ENCODE results near the gene PIF1. TPM values are rescaled to one million over a fixed set of nuclear protein-coding genes. Genes with fewer than 3 reads are reported as not detected.

Gene PIF1, protein sequence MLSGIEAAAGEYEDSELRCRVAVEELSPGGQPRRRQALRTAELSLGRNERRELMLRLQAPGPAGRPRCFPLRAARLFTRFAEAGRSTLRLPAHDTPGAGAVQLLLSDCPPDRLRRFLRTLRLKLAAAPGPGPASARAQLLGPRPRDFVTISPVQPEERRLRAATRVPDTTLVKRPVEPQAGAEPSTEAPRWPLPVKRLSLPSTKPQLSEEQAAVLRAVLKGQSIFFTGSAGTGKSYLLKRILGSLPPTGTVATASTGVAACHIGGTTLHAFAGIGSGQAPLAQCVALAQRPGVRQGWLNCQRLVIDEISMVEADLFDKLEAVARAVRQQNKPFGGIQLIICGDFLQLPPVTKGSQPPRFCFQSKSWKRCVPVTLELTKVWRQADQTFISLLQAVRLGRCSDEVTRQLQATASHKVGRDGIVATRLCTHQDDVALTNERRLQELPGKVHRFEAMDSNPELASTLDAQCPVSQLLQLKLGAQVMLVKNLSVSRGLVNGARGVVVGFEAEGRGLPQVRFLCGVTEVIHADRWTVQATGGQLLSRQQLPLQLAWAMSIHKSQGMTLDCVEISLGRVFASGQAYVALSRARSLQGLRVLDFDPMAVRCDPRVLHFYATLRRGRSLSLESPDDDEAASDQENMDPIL
- total RNA-seq (under 1 TPM in 1 of 2 experiments, not detected in 1; 0.52 TPM), polyA plus RNA-seq (under 1 TPM in 2 of 3 donors, not detected in 1; 0.15 to 0.68 TPM), total RNA-seq (0 to 0.09 (median 0) reads per million in 6 experiments)

DNA sequence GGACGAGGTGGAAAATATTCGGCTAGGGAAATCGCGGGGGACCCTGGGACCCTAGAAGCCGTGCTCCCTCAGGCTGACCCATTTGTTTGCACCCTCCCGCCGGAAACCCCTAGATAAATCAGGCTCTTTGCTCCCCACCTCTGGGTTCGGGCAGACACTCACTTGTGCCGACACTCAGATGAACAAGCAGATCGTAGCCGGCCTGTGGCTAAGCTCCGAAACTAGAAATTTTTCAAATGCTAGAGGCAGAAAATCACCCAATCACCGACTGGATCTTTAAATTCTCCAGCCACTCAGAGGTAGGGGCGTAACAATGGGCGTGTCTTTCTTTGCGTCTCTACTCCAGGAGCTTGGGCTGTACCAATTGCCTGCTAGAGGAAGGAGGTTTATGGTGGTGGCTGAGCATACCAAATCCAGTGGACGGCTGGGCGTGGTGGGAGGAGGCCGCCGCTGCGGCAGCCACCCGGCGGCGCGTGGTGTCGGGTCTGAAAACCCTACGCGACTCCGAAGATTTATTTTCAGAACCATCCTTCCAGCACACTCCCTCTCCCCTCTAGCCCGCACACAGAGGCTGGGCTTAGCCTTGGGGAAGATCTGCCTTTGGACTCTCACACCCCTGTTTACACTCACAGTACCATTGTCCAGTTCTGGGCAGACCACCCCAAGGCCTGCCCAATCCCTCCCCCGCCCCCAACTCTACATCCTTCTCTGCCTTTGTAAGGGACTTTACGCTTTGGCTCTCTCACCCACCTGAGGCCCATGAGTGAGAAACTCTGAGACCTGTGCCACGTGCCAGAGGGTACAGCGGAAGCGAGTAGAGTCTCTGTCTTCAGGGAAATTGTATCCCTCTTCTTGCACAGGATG, at the start of gene PIF1:
Gene PIF1, minus strand, starts transcription at position 217 of the 864 bp plus-strand sequence. CDS start 1,312 bp downstream, outside the sequence.
- POLR2A ChIA-PET: interaction anchor here (0.7 to 1.8 kb wide), 6 partner anchors 9 to 461 kb away, joined by 3 to 19 read pairs (median 6); partner anchors contain the start of gene PARP16
- peak; percentile 95 to 98 for ATAC-seq
- H3K4me3 Mint-ChIP-seq: peak within 1 kb of the TSS; percentile 82 to 94 (median 91)
- DNase-seq: peak; percentile 57 to 94 (median 86)
- peaks cover 18 to 34% (median 30%) of the 10 kb centered on the region in 4 donors for H3K4me1 Mint-ChIP-seq
- peaks cover 3 to 32% (median 13%) of the 10 kb centered on the region in 5 donors for H3K27me3 Mint-ChIP-seq
- no peaks in the 10 kb centered on the region for H3K9me3 Mint-ChIP-seq
- peak within 1 kb of the TSS in 9 of 10 donors; percentile 57 to 85 (median 72) for H3K27ac Mint-ChIP-seq
- H3K36me3 Mint-ChIP-seq: peaks cover 0 to 1% (median 0%) of the 10 kb centered on the region in 3 donors

DNA sequence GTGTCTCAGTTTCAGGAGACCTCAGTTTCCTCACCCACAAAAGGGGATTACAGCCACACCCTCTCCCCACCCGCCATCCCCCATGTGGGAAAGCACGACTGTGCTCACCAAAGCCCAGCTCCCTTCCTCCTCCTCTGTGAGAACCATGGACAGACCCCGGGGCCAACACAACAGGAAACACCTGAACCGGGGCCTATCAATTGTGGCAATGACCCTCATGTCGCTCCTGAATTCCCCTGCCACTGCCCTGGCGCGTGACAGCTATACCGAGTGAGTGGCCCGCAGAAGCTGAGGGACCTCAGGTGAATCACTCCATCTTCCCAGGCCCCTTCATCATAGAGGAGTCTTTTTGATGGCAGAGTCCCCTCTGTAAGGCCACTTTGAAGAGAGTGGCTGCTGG, 44.9 kb upstream of the PIF1 start:
- DNase-seq (no peak), ATAC-seq (no peak)
- H3K4me1 Mint-ChIP-seq: peaks cover 0 to 27% (median 8%) of the 10 kb centered on the region in 4 donors
- H3K27me3 Mint-ChIP-seq: no peaks in the 10 kb centered on the region
- no peaks in the 10 kb centered on the region for H3K9me3 Mint-ChIP-seq
- peaks cover 0 to 10% (median 1%) of the 10 kb centered on the region in 3 donors for H3K36me3 Mint-ChIP-seq
- H3K27ac Mint-ChIP-seq: peak overlapping the region in 4 of 10 donors; percentile 14 to 81 (median 62)
- no peak overlapping the region for H3K4me3 Mint-ChIP-seq
- POLR2A ChIA-PET: interaction anchor here (0.8 kb wide), 1 partner anchor 476 kb away, joined by 5 read pairs; no protein-coding TSS in a partner anchor

DNA sequence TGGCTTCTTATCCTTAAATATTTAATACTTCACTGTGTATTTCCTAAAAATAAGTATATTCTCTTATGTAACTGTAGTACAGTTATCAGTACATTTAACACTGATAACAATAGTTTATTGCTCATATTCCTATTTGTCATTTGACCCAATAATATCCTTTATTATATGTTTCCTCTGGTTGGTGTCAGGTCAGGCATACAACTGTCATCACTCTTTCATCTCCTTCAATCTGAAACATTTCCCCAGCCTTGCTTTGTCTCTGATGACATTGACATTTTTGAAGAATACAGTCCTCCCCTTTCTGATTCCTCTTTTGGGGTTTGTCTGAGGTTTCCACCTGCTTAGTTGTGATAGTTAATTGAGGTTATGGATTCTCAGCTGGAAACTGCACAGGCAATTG, 44.1 kb upstream of the PIF1 start:
- no peaks in the 10 kb centered on the region for H3K27me3 Mint-ChIP-seq
- H3K27ac Mint-ChIP-seq: peak overlapping the region in 7 of 10 donors; percentile 6 to 66 (median 22)
- no peak for ATAC-seq
- no peaks in the 10 kb centered on the region for H3K9me3 Mint-ChIP-seq
- no peak for DNase-seq
- no peak overlapping the region for H3K4me3 Mint-ChIP-seq
- peaks cover 0 to 13% (median 1%) of the 10 kb centered on the region in 3 donors for H3K36me3 Mint-ChIP-seq
- H3K4me1 Mint-ChIP-seq: peaks cover 0 to 27% (median 7%) of the 10 kb centered on the region in 4 donors
- POLR2A ChIA-PET: no interaction called here

DNA sequence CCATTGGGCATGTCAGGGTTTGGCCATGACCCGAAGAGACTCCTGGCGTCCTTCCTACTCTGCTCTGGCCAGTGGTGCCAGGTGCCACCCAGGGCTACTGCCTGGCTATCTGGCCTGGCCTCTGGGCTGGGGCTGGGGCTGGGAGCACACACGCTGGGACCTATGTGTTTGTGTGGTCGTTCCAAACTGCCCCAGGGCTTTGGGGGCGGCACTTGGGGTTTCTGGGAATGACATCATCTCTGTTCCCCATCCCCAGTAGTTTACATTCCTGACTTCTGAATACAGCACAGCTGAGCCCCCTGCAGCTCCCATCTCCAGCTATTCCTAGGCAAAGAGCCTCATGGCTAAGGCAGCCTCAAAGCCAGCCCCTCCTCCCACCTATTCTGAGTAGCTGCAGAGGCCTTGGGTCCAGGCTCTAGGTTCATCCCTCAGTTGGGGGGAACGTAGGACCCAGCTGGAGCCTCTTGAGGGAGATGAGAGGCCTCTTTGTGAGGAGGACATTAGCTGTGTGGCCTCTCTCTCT, 40.6 kb upstream of the PIF1 start:
- H3K9me3 Mint-ChIP-seq: no peaks in the 10 kb centered on the region
- H3K36me3 Mint-ChIP-seq: peaks cover 0 to 41% (median 3%) of the 10 kb centered on the region in 3 donors
- no peaks in the 10 kb centered on the region for H3K27me3 Mint-ChIP-seq
- ATAC-seq: no peak
- peaks cover 6 to 16% (median 10%) of the 10 kb centered on the region in 4 donors for H3K4me1 Mint-ChIP-seq
- no peak for DNase-seq
- POLR2A ChIA-PET: interaction anchor here (0.5 to 0.6 kb wide), 2 partner anchors 26 to 144 kb away, joined by 3 to 4 read pairs; no protein-coding TSS in a partner anchor
- no peak overlapping the region for H3K4me3 Mint-ChIP-seq
- peak overlapping the region in 1 of 10 donors; percentile 16 for H3K27ac Mint-ChIP-seq

DNA sequence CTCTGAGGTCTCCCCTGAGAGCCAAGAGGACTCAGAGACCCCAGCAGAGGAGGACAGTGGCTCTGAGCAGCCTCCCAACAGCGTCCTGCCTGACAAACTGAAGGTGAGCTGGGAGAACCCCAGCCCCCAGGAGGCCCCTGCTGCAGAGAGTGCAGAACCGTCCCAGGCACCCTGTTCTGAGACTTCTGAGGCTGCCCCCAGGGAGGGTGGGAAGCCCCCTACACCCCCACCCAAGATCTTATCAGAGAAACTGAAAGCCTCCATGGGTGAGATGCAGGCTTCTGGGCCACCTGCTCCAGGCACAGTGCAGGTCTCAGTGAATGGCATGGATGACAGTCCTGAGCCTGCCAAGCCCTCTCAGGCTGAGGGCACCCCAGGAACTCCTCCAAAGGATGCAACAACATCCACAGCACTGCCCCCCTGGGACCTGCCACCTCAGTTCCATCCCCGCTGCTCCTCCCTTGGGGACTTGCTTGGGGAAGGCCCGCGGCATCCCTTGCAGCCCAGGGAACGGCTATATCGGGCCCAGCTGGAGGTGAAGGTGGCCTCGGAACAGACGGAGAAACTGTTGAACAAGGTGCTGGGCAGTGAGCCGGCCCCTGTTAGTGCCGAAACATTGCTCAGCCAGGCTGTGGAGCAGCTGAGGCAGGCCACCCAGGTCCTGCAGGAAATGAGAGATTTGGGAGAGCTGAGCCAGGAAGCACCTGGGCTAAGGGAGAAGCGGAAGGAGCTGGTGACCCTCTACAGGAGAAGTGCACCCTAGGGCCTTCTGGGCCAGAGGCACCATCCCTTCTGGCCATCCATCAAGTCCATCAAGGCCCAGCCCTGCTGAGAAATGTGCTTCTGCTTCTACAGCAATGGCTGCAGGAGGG, 39.9 kb upstream of the PIF1 start:
- POLR2A ChIA-PET: no interaction called here
- no peaks in the 10 kb centered on the region for H3K27me3 Mint-ChIP-seq
- peaks cover 6 to 13% (median 10%) of the 10 kb centered on the region in 4 donors for H3K4me1 Mint-ChIP-seq
- no peaks in the 10 kb centered on the region for H3K9me3 Mint-ChIP-seq
- peaks cover 0 to 45% (median 3%) of the 10 kb centered on the region in 3 donors for H3K36me3 Mint-ChIP-seq
- DNase-seq: no peak
- ATAC-seq: no peak
- H3K27ac Mint-ChIP-seq: peak overlapping the region in 1 of 10 donors; percentile 46
- H3K4me3 Mint-ChIP-seq: no peak overlapping the region

DNA sequence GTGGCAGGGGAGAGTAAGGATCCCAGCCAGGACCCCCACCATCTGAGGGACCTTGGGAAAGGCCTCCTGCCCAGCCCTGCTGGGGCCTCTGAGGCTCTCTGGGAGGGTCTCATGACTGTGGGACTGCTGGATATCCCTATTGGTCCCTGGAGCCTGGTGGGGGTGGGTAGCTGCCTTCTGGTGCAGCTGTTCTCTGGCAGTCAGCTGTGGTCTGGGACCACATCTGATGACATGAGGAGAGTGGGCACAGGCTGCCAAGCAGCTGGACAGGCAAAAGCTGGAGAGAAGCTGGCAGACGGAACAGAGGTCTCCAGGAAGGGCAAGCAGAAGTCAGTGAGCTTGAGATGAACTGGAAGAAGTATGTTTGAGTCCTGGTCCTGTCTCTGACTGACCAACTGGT, 38.6 kb upstream of the PIF1 start:
- Mint-ChIP-seq H3K9me3 (no peaks in the 10 kb centered on the region), H3K27ac (peak overlapping the region in 2 of 10 donors; percentile 31 to 76), H3K4me1 (peaks cover 4 to 10% (median 6%) of the 10 kb centered on the region in 4 donors), H3K27me3 (no peaks in the 10 kb centered on the region), H3K4me3 (no peak overlapping the region), H3K36me3 (peaks cover 0 to 56% (median 3%) of the 10 kb centered on the region in 3 donors)
- DNase-seq: no peak
- POLR2A ChIA-PET: no interaction called here
- no peak for ATAC-seq

DNA sequence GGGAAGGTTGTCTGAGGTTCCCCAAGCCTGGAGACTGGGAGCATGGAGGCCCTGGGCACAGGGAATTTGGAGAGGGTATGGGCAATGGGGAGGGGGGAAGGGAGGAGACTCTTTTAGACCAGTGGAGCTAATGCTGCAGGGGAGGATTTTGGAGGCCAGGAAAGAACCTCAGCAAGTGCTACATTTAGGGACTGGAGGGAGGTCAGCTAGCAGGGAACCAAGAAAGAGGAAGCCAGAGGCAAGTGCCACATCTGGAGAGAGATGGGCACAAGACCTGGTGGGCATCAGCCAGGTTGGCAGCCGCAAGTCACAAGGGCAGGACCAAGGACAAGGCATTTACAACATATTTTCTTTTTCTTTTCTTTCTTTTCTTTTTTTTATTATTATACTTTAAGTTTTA, 37.0 kb upstream of the PIF1 start:
- Mint-ChIP-seq H3K27me3 (no peaks in the 10 kb centered on the region), H3K9me3 (no peaks in the 10 kb centered on the region), H3K4me3 (no peak overlapping the region), H3K27ac (peak overlapping the region in 2 of 10 donors; percentile 52 to 86), H3K4me1 (peaks cover 13 to 25% (median 21%) of the 10 kb centered on the region in 4 donors), H3K36me3 (peaks cover 0 to 65% (median 3%) of the 10 kb centered on the region in 3 donors)
- ATAC-seq (no peak), DNase-seq (no peak)
- POLR2A ChIA-PET: interaction anchor here (1.5 kb wide), 1 partner anchor 32 kb away, joined by 4 read pairs; no protein-coding TSS in a partner anchor

DNA sequence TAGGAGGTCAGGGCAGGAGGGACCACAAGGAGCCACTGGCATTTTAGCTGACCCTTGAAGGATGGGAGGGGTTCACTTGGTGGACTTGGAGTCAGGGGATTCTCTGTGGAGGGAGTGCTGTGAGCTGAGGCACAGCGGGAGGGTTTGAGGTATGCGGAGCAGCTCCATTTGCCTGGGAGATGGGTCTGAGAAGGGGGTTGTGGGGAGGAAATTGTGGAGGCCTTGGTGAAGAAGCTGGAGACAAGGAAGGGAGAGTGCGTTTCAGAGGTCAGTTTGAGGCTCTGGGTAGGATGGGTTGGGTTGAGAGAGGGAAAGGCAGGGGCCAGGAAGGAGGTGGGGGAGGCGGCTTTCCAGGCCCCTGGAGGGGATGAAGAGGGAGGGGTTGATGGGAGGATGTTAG, 36.5 kb upstream of the PIF1 start:
- ATAC-seq: no peak
- H3K9me3 Mint-ChIP-seq: no peaks in the 10 kb centered on the region
- no peak for DNase-seq
- H3K27me3 Mint-ChIP-seq: no peaks in the 10 kb centered on the region
- peak overlapping the region in 1 of 10 donors; percentile 52 for H3K27ac Mint-ChIP-seq
- peaks cover 0 to 68% (median 3%) of the 10 kb centered on the region in 3 donors for H3K36me3 Mint-ChIP-seq
- POLR2A ChIA-PET: interaction anchor here (1.5 kb wide), 1 partner anchor 32 kb away, joined by 4 read pairs; no protein-coding TSS in a partner anchor
- H3K4me3 Mint-ChIP-seq: no peak overlapping the region
- peaks cover 12 to 30% (median 26%) of the 10 kb centered on the region in 4 donors for H3K4me1 Mint-ChIP-seq

DNA sequence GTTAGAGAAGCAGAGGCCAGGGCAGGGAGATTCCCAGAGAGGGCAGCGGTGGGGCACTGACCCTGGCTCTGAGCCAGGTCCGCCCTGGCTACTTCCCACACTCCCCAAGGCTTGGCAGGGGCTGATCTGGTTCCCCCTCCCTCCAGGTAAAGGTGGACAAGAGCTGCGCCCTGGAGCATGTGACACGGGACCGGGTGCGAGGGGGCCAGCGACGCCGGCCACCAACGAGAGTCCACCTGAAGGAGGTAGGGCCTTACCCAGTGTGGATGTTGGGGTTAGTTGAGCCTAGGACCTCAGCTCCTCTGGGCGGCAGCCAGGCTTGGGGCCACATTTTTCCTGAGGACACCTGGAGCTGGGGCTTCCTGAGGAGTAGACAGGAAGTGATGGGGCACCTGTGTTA, 35.9 kb upstream of the PIF1 start:
- Mint-ChIP-seq H3K27ac (peak overlapping the region in 2 of 10 donors; percentile 46 to 58), H3K27me3 (no peaks in the 10 kb centered on the region), H3K36me3 (peaks cover 0 to 64% (median 3%) of the 10 kb centered on the region in 3 donors), H3K9me3 (no peaks in the 10 kb centered on the region), H3K4me1 (peaks cover 15 to 35% (median 30%) of the 10 kb centered on the region in 4 donors), H3K4me3 (no peak overlapping the region)
- POLR2A ChIA-PET: interaction anchor here (0.6 to 1.5 kb wide), 2 partner anchors 33 to 550 kb away, joined by 4 to 5 read pairs; no protein-coding TSS in a partner anchor
- no peak for DNase-seq
- no peak for ATAC-seq

DNA sequence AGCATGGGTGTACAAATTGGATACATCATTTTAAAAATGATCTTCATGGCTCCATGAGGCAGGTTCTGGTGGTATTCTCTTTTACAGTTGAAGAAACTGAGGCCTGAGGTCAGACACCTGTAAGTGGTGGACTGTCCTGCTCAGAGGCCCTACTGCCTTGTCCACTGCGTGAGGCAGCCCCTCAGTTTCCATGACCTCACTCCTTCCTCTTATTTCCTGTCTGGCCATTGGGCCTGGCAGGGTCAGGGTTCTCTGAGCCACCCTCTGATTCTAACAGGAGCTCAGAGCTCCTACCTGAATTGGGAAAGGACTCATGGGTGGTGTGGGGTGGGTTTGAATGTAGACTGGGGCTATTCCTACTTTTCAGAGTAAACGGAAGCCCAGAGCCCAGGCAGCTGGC, 33.8 kb upstream of the PIF1 start:
- H3K9me3 Mint-ChIP-seq: no peaks in the 10 kb centered on the region
- H3K4me1 Mint-ChIP-seq: peaks cover 25 to 56% (median 50%) of the 10 kb centered on the region in 4 donors
- ATAC-seq: no peak
- DNase-seq: no peak
- no peak overlapping the region for H3K4me3 Mint-ChIP-seq
- H3K27me3 Mint-ChIP-seq: no peaks in the 10 kb centered on the region
- POLR2A ChIA-PET: interaction anchor here (0.5 kb wide), 1 partner anchor 304 kb away, joined by 5 read pairs; no protein-coding TSS in a partner anchor
- H3K36me3 Mint-ChIP-seq: peaks cover 0 to 65% (median 1%) of the 10 kb centered on the region in 3 donors
- H3K27ac Mint-ChIP-seq: peak overlapping the region in 3 of 10 donors; percentile 20 to 62 (median 53)
